B cell (primary cell): ENCODE measurements around the gene ZBTB44. TPM values are rescaled to one million over a fixed set of nuclear protein-coding genes. Genes with fewer than 3 reads are reported as not detected.

Experiments used
- ATAC-seq: fragments of 200-7000 bp; cut with Tn5 transposase; one replicate; pipeline ENCODE4 v1.10.0; 2021; ENCODE audit warnings: low read depth, mild to moderate bottlenecking, moderate number of reproducible peaks, moderate library complexity
- CTCF ChIA-PET: fragments of 350-600 bp; sonication (Branson Sonifier 250); formaldehyde crosslinking; loops from one replicate; lab custom pipeline; 2021; ENCODE audit warnings: antibody characterized with exemption, inconsistent platforms; lab: Charles Lee
- POLR2A ChIA-PET: fragments of 350-600 bp; sonication (Branson Sonifier 250); formaldehyde crosslinking; loops from one replicate; lab custom pipeline; 2021; ENCODE audit warnings: antibody characterized with exemption; lab: Charles Lee
- DNase-seq: peaks from one replicate; pipeline ENCODE4 v3.0.0; 2013
- H2AFZ ChIP-seq: 2 replicates; pipeline ENCODE4 v1.6.1; 2012; ENCODE audit warnings: mild to moderate bottlenecking, low read depth, low read length; ENCODE audit not compliant: insufficient read depth, poor library complexity, severe bottlenecking
- H3K27ac ChIP-seq, 2 donors: 1 replicate in 1 of 2; 2 replicates in 1 of 2; pipeline ENCODE4 v1.5.1; 2012 to 2013; ENCODE audit warnings: low read length in 2 of 2, mild to moderate bottlenecking in 2 of 2, moderate library complexity in 1 of 2
- H3K27me3 ChIP-seq, 4 experiments: fragments of 200-600 bp in 1 of 4; sonication (generic) in 1 of 4; replicated peaks in 1 of 4; 1 replicate in 2 of 4; 2 replicates in 2 of 4; pipeline versions ENCODE4 v1.6.1 to v1.7.0; 2013 to 2016; ENCODE audit warnings: low read length in 3 of 4, mild to moderate bottlenecking in 2 of 4, mixed read lengths in 1 of 4, moderate library complexity in 1 of 4; ENCODE audit not compliant: insufficient read depth in 4 of 4, control insufficient read depth in 3 of 4; ENCODE audit errors: control extremely low read depth in 1 of 4
- H3K36me3 ChIP-seq, 2 experiments: replicated peaks in 1 of 2; 1 replicate in 1 of 2; 2 replicates in 1 of 2; pipeline versions ENCODE4 v1.6.1 to v1.7.1; 2013; ENCODE audit warnings: low read length in 1 of 2; ENCODE audit not compliant: insufficient read depth in 2 of 2, control insufficient read depth in 1 of 2; ENCODE audit errors: control extremely low read depth in 1 of 2, extremely low read depth in 1 of 2
- H3K4me1 ChIP-seq, 2 donors: fragments of 200-600 bp in 1 of 2; sonication (generic) in 1 of 2; 1 replicate in 1 of 2; 2 replicates in 1 of 2; pipeline versions ENCODE4 v1.5.1 to v1.6.1; 2013 to 2017; ENCODE audit warnings: low read length in 2 of 2; ENCODE audit not compliant: control insufficient read depth in 2 of 2, insufficient read depth in 2 of 2
- H3K4me2 ChIP-seq: replicated peaks from 2 replicates; pipeline ENCODE3; 2012; ENCODE audit warnings: mild to moderate bottlenecking, low read depth, low read length; ENCODE audit not compliant: poor library complexity, severe bottlenecking
- H3K4me3 ChIP-seq, 5 experiments: fragments of 200-600 bp in 1 of 5; sonication (generic) in 1 of 5; 1 replicate in 3 of 5; 2 replicates in 2 of 5; pipeline versions ENCODE4 v1.5.1 to v1.7.0; 2011 to 2016; ENCODE audit warnings: low read length in 4 of 5, mild to moderate bottlenecking in 4 of 5, low read depth in 2 of 5, control low read depth in 1 of 5, moderate library complexity in 1 of 5; ENCODE audit not compliant: insufficient read depth in 1 of 5; ENCODE audit errors: control extremely low read depth in 1 of 5, extremely low read depth in 1 of 5
- H3K79me2 ChIP-seq: fragments of 200-600 bp; sonication (generic); one replicate; pipeline ENCODE4 v1.6.0; 2016; ENCODE audit warnings: low read length; ENCODE audit not compliant: control insufficient read depth, insufficient read depth
- H3K9ac ChIP-seq: fragments of 200-600 bp; sonication (generic); 2 replicates; pipeline ENCODE4 v1.6.1; 2017; ENCODE audit warnings: mild to moderate bottlenecking, low read length, moderate library complexity
- H3K9me3 ChIP-seq, 3 donors: one replicate each; pipeline versions ENCODE4 v1.6.1 to v1.7.1; 2013; ENCODE audit warnings: low read length in 2 of 3; ENCODE audit not compliant: control insufficient read depth in 2 of 3, insufficient read depth in 1 of 3; ENCODE audit errors: control extremely low read depth in 1 of 3
- H4K20me1 ChIP-seq: 2 replicates; pipeline ENCODE4 v1.6.0; 2012; ENCODE audit warnings: mild to moderate bottlenecking, low read length; ENCODE audit not compliant: insufficient read depth, control insufficient read depth, poor library complexity, severe bottlenecking
- H3K27ac Mint-ChIP-seq: one replicate; pipeline ENCODE4 v1.8.0; 2021; ENCODE audit warnings: mixed read lengths
- H3K27me3 Mint-ChIP-seq: one replicate; pipeline ENCODE4 v1.8.0; 2021; ENCODE audit warnings: mixed read lengths
- H3K4me1 Mint-ChIP-seq: one replicate; pipeline ENCODE4 v1.8.0; 2021; ENCODE audit warnings: mixed read lengths
- H3K4me3 Mint-ChIP-seq: one replicate; pipeline ENCODE4 v1.8.0; 2021; ENCODE audit warnings: mixed read lengths
- H3K9me3 Mint-ChIP-seq: one replicate; pipeline ENCODE4 v1.8.0; 2022; ENCODE audit warnings: mixed read lengths; ENCODE audit not compliant: insufficient read depth
- EZH2 ChIP-seq: IDR thresholded peaks from 2 replicates; pipeline ENCODE4 v1.6.1; 2012; ENCODE audit warnings: borderline replicate concordance, low read depth, mild to moderate bottlenecking, moderate library complexity, low read length; ENCODE audit not compliant: insufficient read depth, poor library complexity, severe bottlenecking
- WGBS: methylation state at CpG from one replicate; pipeline ENCODE4 v1.1.5; 2013; ENCODE audit warnings: missing lambda C conversion rate; ENCODE audit not compliant: insufficient coverage; 5-methylcytosine and 5-hydroxymethylcytosine counted together
- intact Hi-C: fragments of 100-400 bp; cut with micrococcal nuclease; formaldehyde crosslinking; loops from one replicate; pipeline ENCODE4 v1.10.0; 2022
- polyA plus RNA-seq: library from polyadenylated mRNA; depleted of rRNA; stranded (reverse); fragments of >200 nt; gene quantifications from 2 replicates; pipeline ENCODE4 v1.2.3, GENCODE V29; 2012
- total RNA-seq, 2 donors: library from RNA; stranded (reverse); fragments of 120-200 nt in 1 of 2; gene quantifications; 1 replicate in 1 of 2; 2 replicates in 1 of 2; pipeline versions ENCODE4 v1.2.3 to v1.2.4, GENCODE V29; 2013 to 2022
- TF ChIP-seq, protein P1 (sequence below): fragments of 200-600 bp; IDR thresholded peaks from one replicate; pipeline ENCODE4 v1.8.0; 2022; ENCODE audit warnings: antibody characterized with exemption, mild to moderate bottlenecking

Gene ZBTB44
- total and polyA plus RNA-seq, 2 donors (not counting 1 experiment from before 2014, with no cell fraction given) = 23.3 to 89.4 TPM

DNA sequence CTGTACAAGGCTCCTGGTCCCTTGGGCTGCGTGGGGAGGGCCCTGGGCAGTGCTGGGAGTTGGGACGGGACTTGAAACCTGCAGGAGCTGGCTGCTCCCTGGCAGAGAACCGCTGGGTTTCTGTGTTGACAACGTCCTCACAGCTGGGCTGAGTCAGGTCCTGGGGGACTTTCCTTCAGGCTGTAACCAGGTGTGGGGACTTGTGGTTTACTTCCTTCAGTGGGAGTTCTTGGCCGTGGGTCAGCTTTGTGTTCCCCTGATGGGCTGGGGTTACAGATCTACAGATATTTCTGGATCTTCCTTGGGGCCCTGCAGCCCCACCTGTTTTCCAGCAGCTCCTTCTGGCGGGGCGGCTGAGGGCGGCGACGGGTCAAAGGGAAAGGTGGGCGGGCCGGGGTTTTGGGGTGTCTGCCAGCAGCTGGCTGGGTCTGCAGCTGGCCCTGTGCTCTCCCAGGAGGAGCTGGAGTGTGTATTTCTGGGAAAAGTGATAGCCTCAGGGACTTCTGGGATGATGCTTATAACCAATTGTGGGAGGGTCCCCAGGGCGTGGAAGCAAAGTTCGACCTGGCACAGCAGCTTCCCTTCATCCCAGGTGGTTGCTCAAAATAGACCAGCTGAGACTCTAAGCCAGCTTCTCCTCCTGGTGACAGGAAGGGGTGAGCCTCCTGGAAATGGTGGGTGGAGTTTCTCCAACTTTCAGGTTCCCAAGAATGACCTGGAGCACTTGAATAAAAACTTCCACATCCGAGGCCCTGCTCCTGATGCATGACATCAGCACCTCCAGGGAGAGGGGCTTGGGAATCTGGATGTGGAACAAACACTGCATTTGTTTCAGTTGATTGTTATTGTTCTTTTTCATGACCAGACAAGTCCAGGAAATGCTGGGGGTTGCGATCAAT, 136.0 kb downstream of the ZBTB44 start:
- peaks cover 0 to 3% (median 0%) of the 10 kb centered on the region in 3 donors for H3K9me3 ChIP-seq
- H3K79me2 ChIP-seq = no peaks in the 10 kb centered on the region
- H3K4me3 ChIP-seq = no peak overlapping the region
- H2AFZ ChIP-seq = no peak overlapping the region
- Mint-ChIP-seq H3K4me1 (peaks cover 56% of the 10 kb centered on the region), H3K9me3 (peaks cover 4% of the 10 kb centered on the region), H3K4me3 (peak overlapping the region; percentile 23), H3K27me3 (no peaks in the 10 kb centered on the region), H3K27ac (peak overlapping the region; percentile 94)
- H3K36me3 ChIP-seq = no peaks in the 10 kb centered on the region
- H3K9ac ChIP-seq = no peak overlapping the region
- peaks cover 42 to 56% of the 10 kb centered on the region in 2 donors for H3K4me1 ChIP-seq
- H3K27ac ChIP-seq = no peak overlapping the region
- POLR2A ChIA-PET = interaction anchor here (1.8 kb wide), 1 partner anchor 13 kb away, joined by 6 read pairs; no protein-coding TSS in a partner anchor
- CTCF ChIA-PET = interaction anchor here (0.7 to 2.0 kb wide), 4 partner anchors 10 to 107 kb away, joined by 3 to 6 read pairs (median 3); no protein-coding TSS in a partner anchor
- H3K27me3 ChIP-seq = no peaks in the 10 kb centered on the region
- H3K4me2 ChIP-seq = peak overlapping the region; percentile 32
- 53% methylated on average over 14 of the region's 16 CpGs for WGBS
- peak; percentile 34 for DNase-seq
- no peak for TF ChIP-seq EZH2
- TF ChIP-seq, protein P1, sequence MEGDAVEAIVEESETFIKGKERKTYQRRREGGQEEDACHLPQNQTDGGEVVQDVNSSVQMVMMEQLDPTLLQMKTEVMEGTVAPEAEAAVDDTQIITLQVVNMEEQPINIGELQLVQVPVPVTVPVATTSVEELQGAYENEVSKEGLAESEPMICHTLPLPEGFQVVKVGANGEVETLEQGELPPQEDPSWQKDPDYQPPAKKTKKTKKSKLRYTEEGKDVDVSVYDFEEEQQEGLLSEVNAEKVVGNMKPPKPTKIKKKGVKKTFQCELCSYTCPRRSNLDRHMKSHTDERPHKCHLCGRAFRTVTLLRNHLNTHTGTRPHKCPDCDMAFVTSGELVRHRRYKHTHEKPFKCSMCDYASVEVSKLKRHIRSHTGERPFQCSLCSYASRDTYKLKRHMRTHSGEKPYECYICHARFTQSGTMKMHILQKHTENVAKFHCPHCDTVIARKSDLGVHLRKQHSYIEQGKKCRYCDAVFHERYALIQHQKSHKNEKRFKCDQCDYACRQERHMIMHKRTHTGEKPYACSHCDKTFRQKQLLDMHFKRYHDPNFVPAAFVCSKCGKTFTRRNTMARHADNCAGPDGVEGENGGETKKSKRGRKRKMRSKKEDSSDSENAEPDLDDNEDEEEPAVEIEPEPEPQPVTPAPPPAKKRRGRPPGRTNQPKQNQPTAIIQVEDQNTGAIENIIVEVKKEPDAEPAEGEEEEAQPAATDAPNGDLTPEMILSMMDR = no peak
- intact Hi-C loops = no loop called here
- no peak for ATAC-seq
- H4K20me1 ChIP-seq = no peaks in the 10 kb centered on the region

DNA sequence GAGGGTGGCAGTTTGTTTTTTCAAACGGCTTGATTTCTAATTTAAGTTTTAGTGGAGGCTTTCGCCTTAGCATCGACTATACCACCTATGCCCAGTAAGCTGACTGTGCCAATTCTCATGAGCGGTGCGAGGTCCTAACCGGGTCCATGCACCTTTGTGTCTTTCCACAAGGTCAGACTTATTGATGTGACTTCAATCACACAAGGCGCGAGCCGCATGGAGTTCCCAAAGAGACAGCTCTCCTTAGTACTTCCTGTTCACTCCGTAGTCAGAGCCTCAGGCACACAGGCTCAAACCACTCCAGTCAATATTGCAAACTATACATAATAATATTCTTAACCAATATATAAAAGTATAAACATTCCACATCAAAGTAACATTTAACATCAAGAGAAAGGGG, 136.9 kb downstream of the ZBTB44 start:
- Histone ChIP-seq H3K27me3 (no peaks in the 10 kb centered on the region), H3K4me3 (no peak overlapping the region), H3K4me2 (no peak overlapping the region), H4K20me1 (no peaks in the 10 kb centered on the region), H3K79me2 (no peaks in the 10 kb centered on the region), H3K27ac (no peak overlapping the region), H3K9me3 (peaks cover 0 to 3% (median 0%) of the 10 kb centered on the region in 3 donors), H3K4me1 (peaks cover 42 to 51% of the 10 kb centered on the region in 2 donors), H3K9ac (no peak overlapping the region), H2AFZ (no peak overlapping the region), H3K36me3 (no peaks in the 10 kb centered on the region)
- Mint-ChIP-seq H3K4me3 (no peak overlapping the region), H3K27me3 (no peaks in the 10 kb centered on the region), H3K9me3 (peaks cover 4% of the 10 kb centered on the region), H3K27ac (peak overlapping the region; percentile 74), H3K4me1 (peaks cover 53% of the 10 kb centered on the region)
- intact Hi-C loops = no loop called here
- CTCF ChIA-PET = interaction anchor here (0.6 to 2.0 kb wide), 3 partner anchors 11 to 255 kb away, joined by 3 to 6 read pairs (median 4); no protein-coding TSS in a partner anchor
- no peak for TF ChIP-seq EZH2
- TF ChIP-seq, protein P1 = no peak
- POLR2A ChIA-PET = interaction anchor here (0.7 kb wide), 2 partner anchors 12 to 29 kb away, joined by 3 to 8 read pairs; no protein-coding TSS in a partner anchor
- no peak for ATAC-seq
- 97% methylated on average over 9 of the region's 10 CpGs for WGBS
- no peak for DNase-seq
